Peyer's patch (tissue), 4 donors: ENCODE measurements around the gene SHISA5.

Experiments
- POLR2A ChIP-seq, 2 donors: fragments of 450-650 bp; IDR thresholded peaks; one replicate each; pipeline ENCODE4 v1.5.1; 2017; ENCODE audit warnings: antibody characterized with exemption in 2 of 2, mild to moderate bottlenecking in 2 of 2, moderate library complexity in 2 of 2
- TF ChIP-seq, protein P1 (sequence below), 6 experiments: fragments of 450-650 bp in 4 of 6; fragments of 200-600 bp in 2 of 6; sonication (generic) in 1 of 6; IDR thresholded peaks; one replicate each; pipeline ENCODE4 v1.5.1; 2017 to 2019; ENCODE audit warnings: antibody characterized with exemption in 6 of 6, mild to moderate bottlenecking in 3 of 6, moderate library complexity in 1 of 6

- TF ChIP-seq, protein P1, sequence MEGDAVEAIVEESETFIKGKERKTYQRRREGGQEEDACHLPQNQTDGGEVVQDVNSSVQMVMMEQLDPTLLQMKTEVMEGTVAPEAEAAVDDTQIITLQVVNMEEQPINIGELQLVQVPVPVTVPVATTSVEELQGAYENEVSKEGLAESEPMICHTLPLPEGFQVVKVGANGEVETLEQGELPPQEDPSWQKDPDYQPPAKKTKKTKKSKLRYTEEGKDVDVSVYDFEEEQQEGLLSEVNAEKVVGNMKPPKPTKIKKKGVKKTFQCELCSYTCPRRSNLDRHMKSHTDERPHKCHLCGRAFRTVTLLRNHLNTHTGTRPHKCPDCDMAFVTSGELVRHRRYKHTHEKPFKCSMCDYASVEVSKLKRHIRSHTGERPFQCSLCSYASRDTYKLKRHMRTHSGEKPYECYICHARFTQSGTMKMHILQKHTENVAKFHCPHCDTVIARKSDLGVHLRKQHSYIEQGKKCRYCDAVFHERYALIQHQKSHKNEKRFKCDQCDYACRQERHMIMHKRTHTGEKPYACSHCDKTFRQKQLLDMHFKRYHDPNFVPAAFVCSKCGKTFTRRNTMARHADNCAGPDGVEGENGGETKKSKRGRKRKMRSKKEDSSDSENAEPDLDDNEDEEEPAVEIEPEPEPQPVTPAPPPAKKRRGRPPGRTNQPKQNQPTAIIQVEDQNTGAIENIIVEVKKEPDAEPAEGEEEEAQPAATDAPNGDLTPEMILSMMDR (IDR thresholded peaks at IDR 0.05): no peak
- no peak for TF ChIP-seq POLR2A (IDR thresholded peaks at IDR 0.05)
Observed at GRCh38 chr3:48425281-48425812, 78.6 kb downstream of the SHISA5 start.
